Activated T-helper 9 cell treated with anti-CD3 and anti-CD28 coated beads, Interleukin-2, amount 50 U/mL, for 16 hours (primary cell): ENCODE results near the gene PCDHGB4.
"Not testable (repeated sequence)": the region's sequence is repeated elsewhere in the genome, so short reads cannot be mapped to it uniquely, and the experiment has no call there.

Experiments used
- DNase-seq: peaks from one replicate; pipeline ENCODE4 v3.0.0-alpha.2; 2020; ENCODE audit warnings: low read depth

PCDHGB4 gene

GRCh38 chr5:141430332-141431113 lies 43.0 kb downstream of the PCDHGB4 start, which contains the start of gene PCDHGA12:
TSS of gene PCDHGA12 (plus strand) at chr5:141430507. CDS start at chr5:141430760, 253 bp downstream.
- no peak for DNase-seq

- DNase-seq, result no peak
These were observed 43.8 kb downstream of the PCDHGB4 start for GRCh38 chr5:141431286-141431685.

GRCh38 chr5:141432308-141432707 lies 44.8 kb downstream of the PCDHGB4 start:
- DNase-seq, result not testable (repeated sequence)

- not testable (repeated sequence) for DNase-seq
These were observed 45.2 kb downstream of the PCDHGB4 start for GRCh38 chr5:141432726-141433125.

- DNase-seq, result no peak
These were observed 46.5 kb downstream of the PCDHGB4 start for GRCh38 chr5:141434006-141434405.

GRCh38 chr5:141437221-141437620 lies 49.7 kb downstream of the PCDHGB4 start:
- no peak for DNase-seq

- DNase-seq, result no peak
These were observed 52.1 kb downstream of the PCDHGB4 start for GRCh38 chr5:141439411-141440141.
